SK-N-SH treated with all-trans-retinoic acid at 6 μM for 48 hours (cell line): ENCODE measurements around the gene ABCC10.

ENCODE experiments used
- SNAI2 ChIP-seq: fragments of 250-450 bp; sonication (Bioruptor Pico); IDR thresholded peaks from 2 replicates; pipeline ENCODE4 v1.5.0; 2020; ENCODE audit warnings: mild to moderate bottlenecking, moderate library complexity
- TCF4 ChIP-seq: fragments of 250-450 bp; sonication (Bioruptor Pico); IDR thresholded peaks from 2 replicates; pipeline ENCODE4 v1.8.0; 2021; ENCODE audit warnings: mild to moderate bottlenecking, moderate library complexity, borderline replicate concordance
- TOX ChIP-seq: fragments of 250-450 bp; sonication (Bioruptor Pico); IDR thresholded peaks from 2 replicates; pipeline ENCODE4 v1.8.0; 2021; ENCODE audit warnings: mild to moderate bottlenecking, moderate library complexity, borderline replicate concordance
- ZC3H10 ChIP-seq: fragments of 250-450 bp; sonication (Bioruptor Pico); IDR thresholded peaks from 2 replicates; pipeline ENCODE4 v1.5.1; 2021; ENCODE audit warnings: mild to moderate bottlenecking, moderate library complexity
- ZFP3 ChIP-seq: fragments of 250-450 bp; sonication (Bioruptor Pico); IDR thresholded peaks from 2 replicates; pipeline ENCODE4 v1.5.0; 2020; ENCODE audit warnings: mild to moderate bottlenecking, moderate library complexity
- TF ChIP-seq, protein P1 (sequence below): fragments of 250-450 bp; sonication (Bioruptor Pico); IDR thresholded peaks from 2 replicates; pipeline ENCODE4 v1.5.1; 2020; ENCODE audit warnings: low read depth, mild to moderate bottlenecking, moderate library complexity
- TF ChIP-seq, protein P2 (sequence below): fragments of 250-450 bp; sonication (Bioruptor Pico); IDR thresholded peaks from 2 replicates; pipeline ENCODE4 v1.8.0; 2020; ENCODE audit warnings: mild to moderate bottlenecking, moderate library complexity, borderline replicate concordance

GRCh38 chr6:43464337-43464736 is 37.0 kb downstream of the ABCC10 start:
- TF ChIP-seq, protein P1, sequence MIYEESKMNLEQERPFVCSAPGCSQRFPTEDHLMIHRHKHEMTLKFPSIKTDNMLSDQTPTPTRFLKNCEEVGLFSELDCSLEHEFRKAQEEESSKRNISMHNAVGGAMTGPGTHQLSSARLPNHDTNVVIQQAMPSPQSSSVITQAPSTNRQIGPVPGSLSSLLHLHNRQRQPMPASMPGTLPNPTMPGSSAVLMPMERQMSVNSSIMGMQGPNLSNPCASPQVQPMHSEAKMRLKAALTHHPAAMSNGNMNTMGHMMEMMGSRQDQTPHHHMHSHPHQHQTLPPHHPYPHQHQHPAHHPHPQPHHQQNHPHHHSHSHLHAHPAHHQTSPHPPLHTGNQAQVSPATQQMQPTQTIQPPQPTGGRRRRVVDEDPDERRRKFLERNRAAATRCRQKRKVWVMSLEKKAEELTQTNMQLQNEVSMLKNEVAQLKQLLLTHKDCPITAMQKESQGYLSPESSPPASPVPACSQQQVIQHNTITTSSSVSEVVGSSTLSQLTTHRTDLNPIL: no peak
- TF ChIP-seq ZC3H10 (CRISPR knock-in tag): no peak
- no peak for TF ChIP-seq TCF4
- TF ChIP-seq, protein P2, sequence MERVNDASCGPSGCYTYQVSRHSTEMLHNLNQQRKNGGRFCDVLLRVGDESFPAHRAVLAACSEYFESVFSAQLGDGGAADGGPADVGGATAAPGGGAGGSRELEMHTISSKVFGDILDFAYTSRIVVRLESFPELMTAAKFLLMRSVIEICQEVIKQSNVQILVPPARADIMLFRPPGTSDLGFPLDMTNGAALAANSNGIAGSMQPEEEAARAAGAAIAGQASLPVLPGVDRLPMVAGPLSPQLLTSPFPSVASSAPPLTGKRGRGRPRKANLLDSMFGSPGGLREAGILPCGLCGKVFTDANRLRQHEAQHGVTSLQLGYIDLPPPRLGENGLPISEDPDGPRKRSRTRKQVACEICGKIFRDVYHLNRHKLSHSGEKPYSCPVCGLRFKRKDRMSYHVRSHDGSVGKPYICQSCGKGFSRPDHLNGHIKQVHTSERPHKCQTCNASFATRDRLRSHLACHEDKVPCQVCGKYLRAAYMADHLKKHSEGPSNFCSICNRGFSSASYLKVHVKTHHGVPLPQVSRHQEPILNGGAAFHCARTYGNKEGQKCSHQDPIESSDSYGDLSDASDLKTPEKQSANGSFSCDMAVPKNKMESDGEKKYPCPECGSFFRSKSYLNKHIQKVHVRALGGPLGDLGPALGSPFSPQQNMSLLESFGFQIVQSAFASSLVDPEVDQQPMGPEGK (CRISPR knock-in tag): no peak
- TF ChIP-seq SNAI2 (CRISPR knock-in tag): no peak
- TF ChIP-seq TOX (CRISPR knock-in tag): no peak
- TF ChIP-seq ZFP3 (CRISPR knock-in tag): no peak
